Ectodermal cell (in vitro differentiated cells): ENCODE data around the gene USP17L10. TPM values are rescaled to one million over a fixed set of nuclear protein-coding genes. Genes with fewer than 3 reads are reported as not detected.
"Not testable (repeated sequence)": the region's sequence is repeated elsewhere in the genome, so short reads cannot be mapped to it uniquely, and the experiment has no call there.

Experiments used
- H3K27ac ChIP-seq: 2 replicates; pipeline ENCODE4 v1.7.0; 2013; ENCODE audit warnings: mild to moderate bottlenecking, low read depth, low read length; ENCODE audit not compliant: insufficient read depth, poor library complexity, severe bottlenecking
- H3K27me3 ChIP-seq: 2 replicates; pipeline ENCODE4 v1.7.0; 2013; ENCODE audit warnings: mild to moderate bottlenecking, low read length; ENCODE audit not compliant: insufficient read depth, control insufficient read depth, poor library complexity, severe bottlenecking
- H3K36me3 ChIP-seq: one replicate; pipeline ENCODE4 v1.7.0; 2013; ENCODE audit warnings: low read length; ENCODE audit not compliant: control insufficient read depth, insufficient read depth
- H3K4me1 ChIP-seq: one replicate; pipeline ENCODE4 v1.7.0; 2013; ENCODE audit warnings: low read length; ENCODE audit not compliant: control insufficient read depth, insufficient read depth
- H3K4me3 ChIP-seq: 2 replicates; pipeline ENCODE4 v1.7.0; 2013; ENCODE audit warnings: low read depth, low read length, control low read depth; ENCODE audit not compliant: insufficient read depth
- H3K9me3 ChIP-seq: 2 replicates; pipeline ENCODE4 v1.7.0; 2013; ENCODE audit warnings: mild to moderate bottlenecking, low read length, moderate library complexity; ENCODE audit not compliant: control insufficient read depth
- WGBS, 2 experiments: methylation state at CpG; one replicate each; pipeline ENCODE4 v1.1.7; 2013; ENCODE audit warnings: missing lambda C conversion rate in 2 of 2; 5-methylcytosine and 5-hydroxymethylcytosine counted together
- polyA plus RNA-seq, 4 experiments: library from polyadenylated mRNA; stranded (reverse); fragments of 50-300 nt; gene quantifications; one replicate each; pipeline ENCODE4 v1.2.3, GENCODE V29; 2013

The USP17L10 gene
- polyA plus RNA-seq (2013, experiment 1 of 4) = not detected
- polyA plus RNA-seq (2013, experiment 2 of 4) = not detected
- polyA plus RNA-seq (2013, experiment 3 of 4) = not detected
- polyA plus RNA-seq (2013, experiment 4 of 4) = not detected

- not testable (repeated sequence) for H3K27me3 ChIP-seq, H3K9me3 ChIP-seq, H3K4me1 ChIP-seq, H3K4me3 ChIP-seq, H3K27ac ChIP-seq, H3K36me3 ChIP-seq
- no CpG with 5 or more reads among the region's 13 CpGs for WGBS, 2 experiments
These were observed at the start of gene USP17L10 for GRCh38 chr4:9210357-9210756. TSS of gene USP17L10 (plus strand) at chr4:9210657. CDS start at chr4:9210657, 0 bp downstream.

GRCh38 chr4:9165990-9166389 lies 44.5 kb upstream of the USP17L10 start:
- WGBS, 2 experiments = no CpG with 5 or more reads among the region's 8 CpGs
- H3K9me3 ChIP-seq = not testable (repeated sequence)

GRCh38 chr4:9169791-9170459 lies 40.5 kb upstream of the USP17L10 start, which contains the start of gene FAM90A26:
TSS of gene FAM90A26 (plus strand) at chr4:9170409. CDS start at chr4:9173173, 2,764 bp downstream.
- not testable (repeated sequence) for H3K9me3 ChIP-seq, H3K36me3 ChIP-seq, H3K27ac ChIP-seq, H3K27me3 ChIP-seq, H3K4me3 ChIP-seq, H3K4me1 ChIP-seq
- WGBS, 2 experiments = no CpG with 5 or more reads among the region's 11 CpGs

More at GRCh38 chr4:9165990-9166389, 44.5 kb upstream of the USP17L10 start:
- H3K4me1 ChIP-seq, H3K27ac ChIP-seq, H3K27me3 ChIP-seq, H3K36me3 ChIP-seq, H3K4me3 ChIP-seq: not testable (repeated sequence)

GRCh38 chr4:9214701-9215100 lies 4.2 kb downstream of the USP17L10 start:
- 89 to 92% methylated on average over 8 of the region's 14 CpGs for WGBS, 2 experiments
- not testable (repeated sequence) for H3K4me1 ChIP-seq, H3K4me3 ChIP-seq, H3K36me3 ChIP-seq, H3K27ac ChIP-seq, H3K9me3 ChIP-seq, H3K27me3 ChIP-seq

GRCh38 chr4:9215105-9215504 lies 4.6 kb downstream of the USP17L10 start, which contains the start of gene USP17L11:
TSS of gene USP17L11 (plus strand) at chr4:9215405. CDS start at chr4:9215405, 0 bp downstream.
- not testable (repeated sequence) for H3K27me3 ChIP-seq, H3K27ac ChIP-seq, H3K36me3 ChIP-seq, H3K4me3 ChIP-seq, H3K4me1 ChIP-seq, H3K9me3 ChIP-seq
- WGBS, 2 experiments = no CpG with 5 or more reads among the region's 14 CpGs

- H3K36me3 ChIP-seq, H3K27me3 ChIP-seq, H3K4me3 ChIP-seq, H3K9me3 ChIP-seq, H3K27ac ChIP-seq, H3K4me1 ChIP-seq: not testable (repeated sequence)
- WGBS, 2 experiments = no CpG with 5 or more reads among the region's 13 CpGs
These were observed 9.4 kb downstream of the USP17L10 start, which contains the start of gene USP17L12 for GRCh38 chr4:9219852-9220251. TSS of gene USP17L12 (plus strand) at chr4:9220152. CDS start at chr4:9220152, 0 bp downstream.

- H3K9me3 ChIP-seq, H3K27me3 ChIP-seq, H3K4me3 ChIP-seq, H3K4me1 ChIP-seq, H3K36me3 ChIP-seq, H3K27ac ChIP-seq: not testable (repeated sequence)
- WGBS, 2 experiments = no CpG with 5 or more reads among the region's 14 CpGs
These were observed 14.1 kb downstream of the USP17L10 start, which contains the start of gene USP17L13 for GRCh38 chr4:9224596-9224995. TSS of gene USP17L13 (plus strand) at chr4:9224896. CDS start at chr4:9224896, 0 bp downstream.

- not testable (repeated sequence) for H3K9me3 ChIP-seq, H3K27ac ChIP-seq, H3K4me3 ChIP-seq, H3K27me3 ChIP-seq, H3K36me3 ChIP-seq, H3K4me1 ChIP-seq
- 88 to 92% methylated on average over 4 to 5 of the region's 8 CpGs for WGBS, 2 experiments
These were observed 19.8 kb downstream of the USP17L10 start for GRCh38 chr4:9230249-9230648.

- H3K27me3 ChIP-seq, H3K27ac ChIP-seq, H3K4me1 ChIP-seq, H3K36me3 ChIP-seq, H3K4me3 ChIP-seq, H3K9me3 ChIP-seq: not testable (repeated sequence)
- no CpG with 5 or more reads among the region's 15 CpGs for WGBS, 2 experiments
These were observed 23.6 kb downstream of the USP17L10 start, which contains the start of gene USP17L15 for GRCh38 chr4:9234085-9234484. TSS of gene USP17L15 (plus strand) at chr4:9234385. CDS start at chr4:9234385, 0 bp downstream.

- H3K27me3 ChIP-seq, H3K9me3 ChIP-seq, H3K4me3 ChIP-seq, H3K4me1 ChIP-seq, H3K36me3 ChIP-seq, H3K27ac ChIP-seq: not testable (repeated sequence)
- no CpG with 5 or more reads among the region's 12 CpGs for WGBS, 2 experiments
These were observed 28.0 kb downstream of the USP17L10 start for GRCh38 chr4:9238461-9238860.
